Measurements from ENCODE around the gene VAMP1. TPM values are rescaled to one million over a fixed set of nuclear protein-coding genes. Genes with fewer than 3 reads are reported as not detected.
A peak's percentile ranks its signal among the peaks of the same experiment; 100 is the strongest.
"Not testable (repeated sequence)": the region's sequence is repeated elsewhere in the genome, so short reads cannot be mapped to it uniquely, and the experiment has no call there.

VAMP1 gene
- total RNA-seq, 5 donors from 2014 or later (not counting 1 experiment from before 2014, with no cell fraction given), result 64.6 to 92.2 (median 75.8) TPM

DNA sequence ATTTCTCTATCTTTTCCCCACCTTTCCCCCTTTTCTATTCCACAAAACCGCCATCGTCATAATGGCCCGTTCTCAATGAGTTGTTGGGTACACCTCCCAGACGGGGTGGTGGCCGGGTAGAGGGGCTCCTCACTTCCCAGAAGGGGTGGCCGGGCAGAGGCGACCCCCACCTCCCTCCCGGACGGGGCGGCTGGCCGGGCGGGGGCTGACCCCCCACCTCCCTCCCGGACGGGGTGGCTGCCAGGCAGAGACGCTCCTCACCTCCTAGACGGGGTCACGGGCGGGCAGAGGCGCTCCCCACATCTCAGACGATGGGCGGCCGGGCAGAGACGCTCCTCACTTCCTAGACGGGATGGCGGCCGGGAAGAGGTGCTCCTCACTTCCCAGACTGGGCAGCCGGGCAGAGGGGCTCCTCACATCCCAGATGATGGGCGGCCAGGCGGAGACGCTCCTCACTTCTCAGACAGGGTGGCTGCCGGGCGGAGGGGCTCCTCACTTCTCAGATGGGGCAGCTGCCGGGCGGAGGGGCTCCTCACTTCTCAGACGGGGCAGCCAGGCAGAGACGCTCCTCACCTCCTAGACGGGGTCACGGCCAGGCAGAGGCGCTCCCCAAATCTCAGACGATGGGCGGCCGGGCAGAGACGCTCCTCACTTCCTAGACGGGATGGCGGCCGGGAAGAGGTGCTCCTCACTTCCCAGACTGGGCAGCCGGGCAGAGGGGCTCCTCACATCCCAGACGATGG, 4.9 kb upstream of the VAMP1 start:
- H3K27me3 ChIP-seq (replicated peaks in 1 of 2; ENCODE audit: control insufficient read depth in 2 of 2, extremely low read depth in 1 of 2, insufficient read depth in 2 of 2, low read length in 1 of 2); ATAC-seq (replicated peaks in 1 of 4); H3K9me3 Mint-ChIP-seq; H3K36me3 ChIP-seq (ENCODE audit: control insufficient read depth in 2 of 2, extremely low read depth in 1 of 2, insufficient read depth in 1 of 2, low read length in 1 of 2); H3K27me3 Mint-ChIP-seq; H3K4me3 ChIP-seq (ENCODE audit: control insufficient read depth in 1 of 2, extremely low read depth in 1 of 2, low read length in 1 of 2); H3K9me3 ChIP-seq; H3K4me3 Mint-ChIP-seq; H3K36me3 Mint-ChIP-seq; POLR2A ChIA-PET; H3K4me1 ChIP-seq (ENCODE audit: control insufficient read depth in 1 of 2, extremely low read depth in 1 of 2, insufficient read depth in 2 of 2, low read length in 2 of 2); DNase-seq; H3K27ac ChIP-seq (ENCODE audit: low read length); H3K4me1 Mint-ChIP-seq; CTCF ChIA-PET; H3K27ac Mint-ChIP-seq: not testable (repeated sequence)
- WGBS (ENCODE audit: insufficient coverage), result 95% methylated on average over 11 of the region's 48 CpGs

DNA sequence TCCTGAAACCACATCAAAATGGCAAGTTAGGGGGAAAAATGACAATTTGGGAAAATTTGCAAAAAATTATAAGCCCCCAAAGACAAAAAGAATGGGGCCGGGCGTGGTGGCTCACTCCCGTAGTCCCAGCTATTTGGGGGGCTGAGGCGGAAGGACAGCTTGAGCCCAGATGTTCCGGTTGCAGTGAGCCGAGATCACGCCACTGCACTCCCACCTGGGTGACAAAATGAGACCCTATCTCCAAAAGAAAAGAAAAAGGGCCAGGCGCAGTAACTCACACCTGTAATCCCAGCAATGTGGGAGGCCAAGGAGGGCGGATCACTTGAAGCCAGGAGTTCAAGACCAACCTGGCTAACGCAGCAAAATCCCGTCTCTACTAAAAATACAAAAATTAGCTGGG, 2.0 kb upstream of the VAMP1 start:
- no peak overlapping the region for H3K27ac Mint-ChIP-seq
- no peaks in the 10 kb centered on the region for H3K27me3 ChIP-seq (replicated peaks in 1 of 2; ENCODE audit: control insufficient read depth in 2 of 2, extremely low read depth in 1 of 2, insufficient read depth in 2 of 2, low read length in 1 of 2)
- peaks cover 8% of the 10 kb centered on the region for H3K36me3 Mint-ChIP-seq
- no peak overlapping the region for H3K27ac ChIP-seq (ENCODE audit: low read length)
- peaks cover 30 to 34% (median 33%) of the 10 kb centered on the region in 3 donors for H3K4me1 Mint-ChIP-seq
- no peaks in the 10 kb centered on the region for H3K27me3 Mint-ChIP-seq
- ATAC-seq (replicated peaks in 1 of 4) (no peak), DNase-seq (no peak)
- H3K36me3 ChIP-seq (ENCODE audit: control insufficient read depth in 2 of 2, extremely low read depth in 1 of 2, insufficient read depth in 1 of 2, low read length in 1 of 2), result no peaks in the 10 kb centered on the region
- ChIA-PET CTCF (interaction anchor here in 1 of 2 donors (0.5 kb wide), 1 partner anchor 109 kb away, joined by 11 read pairs; no protein-coding TSS in a partner anchor), POLR2A (interaction anchor here in 1 of 2 donors (0.7 kb wide), 1 partner anchor 380 kb away, joined by 4 read pairs; no protein-coding TSS in a partner anchor)
- H3K4me3 Mint-ChIP-seq, result no peak overlapping the region
- no peaks in the 10 kb centered on the region for H3K9me3 Mint-ChIP-seq
- 100% methylated on average over 8 of the region's 11 CpGs for WGBS (ENCODE audit: insufficient coverage)
- no peak overlapping the region for H3K4me3 ChIP-seq (ENCODE audit: control insufficient read depth in 1 of 2, extremely low read depth in 1 of 2, low read length in 1 of 2)
- peaks cover 16 to 26% of the 10 kb centered on the region in 2 experiments for H3K4me1 ChIP-seq (ENCODE audit: control insufficient read depth in 1 of 2, extremely low read depth in 1 of 2, insufficient read depth in 2 of 2, low read length in 2 of 2)
- no peaks in the 10 kb centered on the region for H3K9me3 ChIP-seq

DNA sequence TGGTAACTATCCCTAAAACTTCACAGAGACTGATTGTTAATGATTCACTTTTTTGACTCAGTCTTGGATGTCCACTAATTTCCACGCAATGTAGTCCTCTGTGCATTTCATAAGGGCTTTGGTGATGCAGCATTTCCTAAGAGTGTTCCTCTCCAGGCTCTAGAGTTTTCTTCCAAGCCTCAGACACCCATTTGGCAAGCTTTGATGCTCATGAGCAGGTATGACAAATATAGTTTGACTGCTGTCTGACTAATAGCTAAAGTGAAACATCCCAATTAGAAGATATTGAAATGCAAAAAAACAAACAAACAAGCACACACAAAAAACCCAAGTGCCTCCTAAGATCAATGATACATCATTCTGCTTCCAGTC, 1.5 kb upstream of the VAMP1 start:
- peaks cover 12% of the 10 kb centered on the region for H3K36me3 Mint-ChIP-seq
- Histone ChIP-seq H3K4me1 (ENCODE audit: control insufficient read depth in 1 of 2, extremely low read depth in 1 of 2, insufficient read depth in 2 of 2, low read length in 2 of 2) (peaks cover 16 to 27% of the 10 kb centered on the region in 2 experiments), H3K27me3 (replicated peaks in 1 of 2; ENCODE audit: control insufficient read depth in 2 of 2, extremely low read depth in 1 of 2, insufficient read depth in 2 of 2, low read length in 1 of 2) (no peaks in the 10 kb centered on the region), H3K9me3 (no peaks in the 10 kb centered on the region), H3K36me3 (ENCODE audit: control insufficient read depth in 2 of 2, extremely low read depth in 1 of 2, insufficient read depth in 1 of 2, low read length in 1 of 2) (no peaks in the 10 kb centered on the region), H3K27ac (ENCODE audit: low read length) (no peak overlapping the region), H3K4me3 (ENCODE audit: control insufficient read depth in 1 of 2, extremely low read depth in 1 of 2, low read length in 1 of 2) (no peak overlapping the region)
- H3K4me1 Mint-ChIP-seq, result peaks cover 36 to 39% (median 38%) of the 10 kb centered on the region in 3 donors
- WGBS (ENCODE audit: insufficient coverage), result 100% methylated on average over 1 of the region's 1 CpG
- H3K27ac Mint-ChIP-seq, result peak overlapping the region in 1 of 2 donors; percentile 96
- ChIA-PET POLR2A (interaction anchor here in 1 of 2 donors (0.7 to 1.2 kb wide), 2 partner anchors 28 to 381 kb away, joined by 4 read pairs; no protein-coding TSS in a partner anchor), CTCF (no interaction called here)
- DNase-seq (no peak), ATAC-seq (replicated peaks in 1 of 4) (no peak)
- no peaks in the 10 kb centered on the region for H3K27me3 Mint-ChIP-seq
- H3K9me3 Mint-ChIP-seq, result no peaks in the 10 kb centered on the region
- peak overlapping the region in 2 of 3 donors; percentile 6 to 28 for H3K4me3 Mint-ChIP-seq

DNA sequence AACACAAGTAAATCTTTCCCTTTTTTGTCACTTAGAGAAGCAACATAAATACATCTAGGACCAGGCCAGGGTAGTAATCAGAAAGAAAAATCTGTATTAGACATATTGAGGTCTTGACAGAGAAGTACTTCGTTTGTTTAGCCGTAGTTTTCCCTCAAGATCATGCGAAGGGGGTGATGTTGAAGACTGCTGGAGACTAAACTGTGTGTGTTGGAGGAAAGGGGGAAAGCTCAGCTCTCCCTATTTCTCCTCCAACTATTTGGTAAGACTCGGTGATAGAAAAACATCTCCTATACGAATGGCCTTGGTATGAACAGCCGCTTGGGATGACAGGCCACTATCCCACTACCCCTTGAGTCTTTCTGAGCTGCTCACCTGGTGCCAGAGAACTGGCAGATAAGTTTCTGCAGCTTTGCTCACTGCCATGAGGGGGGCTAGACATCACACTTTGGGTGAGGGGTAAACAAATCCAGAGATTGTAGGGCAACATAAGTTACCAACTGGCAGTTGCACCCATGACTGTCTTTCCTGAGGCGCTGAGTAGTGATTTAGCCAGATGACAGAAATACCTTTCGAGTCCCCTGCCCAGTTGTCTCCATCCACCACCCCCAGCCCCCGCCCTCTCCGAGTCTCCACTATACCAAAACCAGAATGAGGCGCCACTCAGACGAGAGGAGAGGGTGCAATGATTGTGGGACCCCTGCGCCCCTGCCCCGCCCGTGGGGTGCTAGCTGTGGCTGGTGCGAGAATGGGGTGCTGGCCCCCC, 685 bp downstream of the VAMP1 start:
- WGBS (ENCODE audit: insufficient coverage), result 0% methylated on average over 4 of the region's 16 CpGs
- DNase-seq (peak in 1 of 35 experiments; percentile 32), ATAC-seq (replicated peaks in 1 of 4) (no peak)
- H3K27me3 ChIP-seq (replicated peaks in 1 of 2; ENCODE audit: control insufficient read depth in 2 of 2, extremely low read depth in 1 of 2, insufficient read depth in 2 of 2, low read length in 1 of 2), result no peaks in the 10 kb centered on the region
- peak overlapping the region; percentile 87 to 93 (median 91) for H3K4me3 Mint-ChIP-seq
- H3K27ac ChIP-seq (ENCODE audit: low read length), result peak overlapping the region; percentile 83
- no peaks in the 10 kb centered on the region for H3K9me3 Mint-ChIP-seq
- H3K27me3 Mint-ChIP-seq, result no peaks in the 10 kb centered on the region
- H3K36me3 Mint-ChIP-seq, result peaks cover 29% of the 10 kb centered on the region
- POLR2A ChIA-PET, result interaction anchor here (0.6 to 1.8 kb wide), 7 partner anchors 8 to 63 kb away, joined by 4 to 13 read pairs (median 6); partner anchors contain the start of gene MRPL51 (in 1 of the 2)
- H3K27ac Mint-ChIP-seq, result peak overlapping the region; percentile 92 to 96
- peaks cover 2 to 18% of the 10 kb centered on the region in 2 donors for H3K36me3 ChIP-seq (ENCODE audit: control insufficient read depth in 2 of 2, extremely low read depth in 1 of 2, insufficient read depth in 1 of 2, low read length in 1 of 2)
- CTCF ChIA-PET, result interaction anchor here (0.6 to 1.6 kb wide), 8 partner anchors 8 to 220 kb away, joined by 3 to 10 read pairs (median 6); partner anchors contain the start of gene ZNF384 (in 1 of the 2)
- peaks cover 30 to 47% of the 10 kb centered on the region in 2 experiments for H3K4me1 ChIP-seq (ENCODE audit: control insufficient read depth in 1 of 2, extremely low read depth in 1 of 2, insufficient read depth in 2 of 2, low read length in 2 of 2)
- peaks cover 56 to 59% (median 59%) of the 10 kb centered on the region in 3 donors for H3K4me1 Mint-ChIP-seq
- H3K4me3 ChIP-seq (ENCODE audit: control insufficient read depth in 1 of 2, extremely low read depth in 1 of 2, low read length in 1 of 2), result peak overlapping the region; percentile 86 to 93
- H3K9me3 ChIP-seq, result no peaks in the 10 kb centered on the region

DNA sequence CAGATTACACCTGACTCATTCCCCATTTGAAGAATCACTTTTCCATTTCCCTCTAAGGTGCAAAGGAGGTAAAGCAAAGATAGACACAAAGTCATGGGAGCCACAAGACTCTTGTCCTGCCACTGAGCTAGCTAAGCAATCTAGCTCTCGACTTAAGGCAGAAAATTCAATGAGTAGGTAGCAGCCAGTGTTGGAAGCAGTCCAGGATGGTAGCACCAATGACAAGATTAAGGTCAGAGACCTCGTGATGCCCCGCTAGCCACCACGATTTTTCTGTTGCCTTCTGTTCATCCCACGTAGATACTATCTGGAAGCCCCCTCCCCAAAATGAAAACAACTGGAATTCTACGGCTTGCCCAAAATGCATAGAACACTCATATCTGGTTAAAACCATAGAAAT, 1.4 kb downstream of the VAMP1 start:
- Mint-ChIP-seq H3K9me3 (no peaks in the 10 kb centered on the region), H3K27ac (peak overlapping the region; percentile 92 to 96), H3K4me3 (peak overlapping the region; percentile 87 to 93 (median 91)), H3K27me3 (no peaks in the 10 kb centered on the region), H3K36me3 (peaks cover 36% of the 10 kb centered on the region), H3K4me1 (peaks cover 63 to 66% (median 66%) of the 10 kb centered on the region in 3 donors)
- no peaks in the 10 kb centered on the region for H3K9me3 ChIP-seq
- DNase-seq (no peak), ATAC-seq (replicated peaks in 1 of 4) (no peak)
- no peaks in the 10 kb centered on the region for H3K27me3 ChIP-seq (replicated peaks in 1 of 2; ENCODE audit: control insufficient read depth in 2 of 2, extremely low read depth in 1 of 2, insufficient read depth in 2 of 2, low read length in 1 of 2)
- 0% methylated on average over 1 of the region's 6 CpGs for WGBS (ENCODE audit: insufficient coverage)
- H3K4me1 ChIP-seq (ENCODE audit: control insufficient read depth in 1 of 2, extremely low read depth in 1 of 2, insufficient read depth in 2 of 2, low read length in 2 of 2), result peaks cover 37 to 54% of the 10 kb centered on the region in 2 experiments
- ChIA-PET POLR2A (no interaction called here), CTCF (interaction anchor here in 1 of 2 donors (0.6 to 1.4 kb wide), 3 partner anchors 69 to 220 kb away, joined by 3 to 4 read pairs (median 3); partner anchors contain the start of gene ZNF384)
- H3K36me3 ChIP-seq (ENCODE audit: control insufficient read depth in 2 of 2, extremely low read depth in 1 of 2, insufficient read depth in 1 of 2, low read length in 1 of 2), result peaks cover 9 to 25% of the 10 kb centered on the region in 2 donors
- H3K27ac ChIP-seq (ENCODE audit: low read length), result no peak overlapping the region
- peak overlapping the region; percentile 86 to 93 for H3K4me3 ChIP-seq (ENCODE audit: control insufficient read depth in 1 of 2, extremely low read depth in 1 of 2, low read length in 1 of 2)

DNA sequence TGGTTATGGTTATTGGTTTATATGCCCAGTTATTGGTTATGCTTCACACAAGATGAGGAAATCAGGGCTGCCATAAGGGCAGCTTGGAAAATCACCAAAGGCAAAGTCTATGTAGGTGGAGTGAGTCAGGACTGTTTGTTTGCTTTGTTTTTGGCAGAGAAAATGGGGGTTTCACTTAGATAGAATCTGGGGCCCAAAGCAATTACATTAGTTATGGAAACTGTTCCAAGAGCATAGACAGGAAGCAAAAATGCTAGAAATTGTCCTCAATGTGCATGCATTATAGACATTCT, 2.2 kb downstream of the VAMP1 start:
- Mint-ChIP-seq H3K9me3 (no peaks in the 10 kb centered on the region), H3K27ac (peak overlapping the region; percentile 92 to 96), H3K27me3 (no peaks in the 10 kb centered on the region), H3K4me1 (peaks cover 71 to 75% (median 74%) of the 10 kb centered on the region in 3 donors), H3K36me3 (peaks cover 43% of the 10 kb centered on the region), H3K4me3 (peak overlapping the region; percentile 87 to 93 (median 91))
- Histone ChIP-seq H3K4me1 (ENCODE audit: control insufficient read depth in 1 of 2, extremely low read depth in 1 of 2, insufficient read depth in 2 of 2, low read length in 2 of 2) (peaks cover 45 to 62% of the 10 kb centered on the region in 2 experiments), H3K9me3 (no peaks in the 10 kb centered on the region), H3K4me3 (ENCODE audit: control insufficient read depth in 1 of 2, extremely low read depth in 1 of 2, low read length in 1 of 2) (peak overlapping the region in 1 of 2 donors; percentile 86), H3K27me3 (replicated peaks in 1 of 2; ENCODE audit: control insufficient read depth in 2 of 2, extremely low read depth in 1 of 2, insufficient read depth in 2 of 2, low read length in 1 of 2) (no peaks in the 10 kb centered on the region), H3K27ac (ENCODE audit: low read length) (peak overlapping the region; percentile 32), H3K36me3 (ENCODE audit: control insufficient read depth in 2 of 2, extremely low read depth in 1 of 2, insufficient read depth in 1 of 2, low read length in 1 of 2) (peaks cover 13 to 33% of the 10 kb centered on the region in 2 donors)
- ATAC-seq (replicated peaks in 1 of 4) (no peak), DNase-seq (no peak)
- ChIA-PET CTCF (no interaction called here), POLR2A (no interaction called here)

Data from T-cell (primary cell).